ENCODE measurements around the gene CCAR1.
"Not testable (repeated sequence)": the region's sequence is repeated elsewhere in the genome, so short reads cannot be mapped to it uniquely, and the experiment has no call there.

CCAR1 gene

DNA sequence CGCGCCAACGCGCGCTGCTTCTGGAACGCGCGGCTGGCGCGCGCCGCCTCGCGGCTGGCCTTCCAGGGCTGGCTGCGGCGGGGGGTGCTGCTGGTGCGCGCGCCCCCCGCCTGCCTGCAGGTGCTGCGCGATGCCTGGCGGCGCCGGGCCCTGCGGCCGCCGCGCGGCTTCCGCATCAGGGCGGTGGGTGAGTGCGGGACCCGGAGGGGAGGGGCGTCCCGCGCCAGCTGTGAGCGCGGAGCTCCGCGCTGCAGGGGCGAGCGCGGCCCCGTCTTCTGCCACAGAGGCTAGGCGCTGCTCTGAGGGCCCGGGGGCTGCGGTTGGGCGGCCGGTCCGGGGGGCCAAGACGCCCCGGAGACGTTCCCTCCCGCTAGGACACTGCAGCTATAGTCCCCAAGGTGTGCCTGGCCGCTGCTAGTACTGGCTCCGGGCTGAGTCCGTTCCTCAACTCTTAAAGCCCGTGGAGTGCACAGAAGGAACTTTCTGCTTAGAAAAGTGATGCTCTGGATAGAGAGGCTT, 107.1 kb downstream of the CCAR1 start:
- peak; percentile 2 for DNase-seq

DNA sequence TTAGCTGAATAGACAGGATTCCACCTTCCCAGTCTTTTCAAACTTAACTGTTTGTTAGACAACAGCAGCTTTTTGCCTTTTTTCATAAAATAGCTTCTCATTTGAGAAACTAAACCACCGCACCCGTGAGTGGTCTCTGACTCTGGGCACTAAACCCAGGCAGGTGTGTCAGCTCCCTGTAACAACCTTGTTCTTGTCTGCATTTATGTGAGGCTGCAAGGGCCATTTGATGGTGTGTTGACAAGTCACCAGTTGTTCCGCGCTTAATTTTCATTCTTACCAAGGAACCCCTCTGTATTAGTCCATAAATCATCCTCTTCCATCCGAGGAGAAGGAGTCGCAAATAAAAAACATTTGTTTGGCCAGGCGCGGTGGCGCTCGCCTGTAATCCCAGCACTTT, 107.8 kb downstream of the CCAR1 start:
- DNase-seq = no peak

DNA sequence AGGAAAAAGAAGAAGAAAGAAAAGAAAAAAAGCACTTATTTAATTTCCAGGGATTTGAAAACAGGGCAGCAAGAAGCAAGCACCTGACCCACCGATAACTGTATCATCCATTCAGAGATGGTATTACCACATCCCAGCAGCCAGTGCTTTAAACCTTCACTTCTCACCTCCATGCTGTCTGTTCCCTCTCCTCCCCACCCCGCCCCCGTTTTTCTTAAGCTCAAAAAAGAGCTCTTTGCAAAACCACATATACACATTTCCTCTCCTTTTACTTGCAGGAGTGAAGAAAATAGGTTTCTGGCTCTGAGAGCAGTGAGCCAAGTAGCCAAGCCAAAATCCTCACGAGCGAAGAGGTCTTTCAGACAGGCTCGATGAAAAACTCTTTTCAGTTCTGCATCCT, 108.5 kb downstream of the CCAR1 start:
- no peak for DNase-seq

DNA sequence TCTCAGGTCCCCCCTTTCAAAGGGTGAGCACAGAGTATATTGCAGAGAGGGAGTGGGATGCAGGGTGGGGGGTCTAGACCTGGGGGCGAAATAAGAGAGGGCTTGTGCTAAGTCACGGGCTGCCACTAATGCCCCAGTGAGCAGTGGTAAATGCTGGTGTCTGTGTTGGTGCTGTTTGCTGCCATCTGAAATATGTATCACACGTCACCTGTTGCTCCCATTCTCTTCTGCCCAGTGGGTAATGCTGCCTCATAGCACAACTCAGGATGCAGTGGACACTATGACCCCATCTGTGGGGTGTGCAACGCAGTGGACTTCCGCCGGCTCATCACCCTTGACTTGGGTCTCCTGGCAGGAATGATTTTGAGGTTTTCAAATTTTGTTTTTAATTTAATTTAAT, 108.9 kb downstream of the CCAR1 start:
- DNase-seq = no peak

DNA sequence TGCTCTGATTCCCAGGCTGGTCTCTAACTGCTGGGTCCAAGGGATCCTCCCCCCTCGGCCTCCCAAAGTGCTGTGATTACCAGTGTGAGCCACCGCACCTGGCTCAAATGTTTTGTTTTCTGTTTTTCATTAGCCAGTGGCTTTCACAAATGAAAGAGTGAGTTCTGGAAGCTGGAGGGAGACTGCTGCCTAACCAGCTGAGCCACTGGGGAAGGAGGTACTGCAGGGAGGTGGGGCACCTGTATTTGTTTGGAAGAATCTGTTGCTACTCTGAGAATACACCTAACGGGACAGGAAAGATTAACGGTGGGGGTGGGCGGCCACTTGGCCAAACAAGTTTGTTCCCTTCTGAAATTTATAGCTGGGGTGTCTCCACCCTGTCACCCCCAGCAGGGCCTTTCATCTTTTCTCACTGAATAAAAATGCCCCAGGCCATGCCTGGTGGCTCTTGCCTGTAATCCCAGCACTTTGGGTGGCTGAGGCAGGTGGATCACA, 111.0 kb downstream of the CCAR1 start:
- DNase-seq = no peak

DNA sequence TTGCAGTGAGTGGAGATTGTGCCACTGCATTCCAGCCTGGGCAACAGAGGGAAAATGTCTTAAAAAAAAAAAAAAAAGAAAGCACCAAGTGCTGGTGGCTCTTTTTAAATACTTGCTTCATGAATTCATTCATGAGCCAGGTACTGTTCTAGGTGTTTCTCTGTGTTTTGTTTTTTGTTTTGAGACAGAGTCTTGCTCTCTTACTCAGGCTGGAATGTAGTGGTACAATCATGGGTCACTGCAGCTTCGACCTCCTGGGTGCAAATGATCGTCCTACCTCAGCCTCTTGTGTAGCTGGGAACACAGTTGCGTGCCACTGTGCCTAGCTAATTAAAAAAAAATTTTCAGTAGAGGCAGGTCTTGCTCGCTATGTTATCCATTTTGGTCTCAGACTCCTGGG, 111.6 kb downstream of the CCAR1 start:
- no peak for DNase-seq

DNA sequence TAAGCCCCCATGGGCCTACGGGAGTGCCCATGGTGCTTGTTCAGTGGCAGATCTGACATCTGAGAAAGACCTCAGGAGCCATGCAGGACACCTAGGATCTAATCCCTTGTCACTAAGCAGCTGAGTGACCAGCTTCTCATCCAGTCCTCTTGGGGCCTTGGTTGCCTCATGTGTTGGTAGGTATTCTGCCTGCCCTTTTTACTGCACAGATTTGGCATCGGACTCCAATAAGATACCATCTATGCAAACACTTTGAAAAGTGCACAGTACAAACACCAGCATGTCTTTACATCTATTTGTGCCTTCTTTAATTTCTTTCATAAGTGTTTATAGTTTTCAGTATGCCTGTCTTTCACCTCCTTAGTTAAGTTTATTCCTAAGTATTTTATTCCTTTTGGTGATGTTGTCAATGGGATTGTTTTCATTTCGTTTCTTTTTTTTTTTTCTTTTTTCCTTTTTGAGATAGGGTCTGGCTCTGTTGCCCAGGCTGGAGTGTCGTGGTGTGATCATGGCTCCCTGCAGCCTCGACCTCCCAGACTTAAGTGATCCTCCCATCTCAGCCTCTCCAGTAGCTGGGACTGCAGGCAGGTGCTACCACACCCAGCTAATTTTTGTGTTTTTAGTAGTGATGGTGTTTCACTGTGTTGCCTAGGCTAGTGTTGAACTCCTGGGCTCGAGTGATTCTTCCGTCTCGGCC, 116.7 kb downstream of the CCAR1 start:
- DNase-seq = no peak

DNA sequence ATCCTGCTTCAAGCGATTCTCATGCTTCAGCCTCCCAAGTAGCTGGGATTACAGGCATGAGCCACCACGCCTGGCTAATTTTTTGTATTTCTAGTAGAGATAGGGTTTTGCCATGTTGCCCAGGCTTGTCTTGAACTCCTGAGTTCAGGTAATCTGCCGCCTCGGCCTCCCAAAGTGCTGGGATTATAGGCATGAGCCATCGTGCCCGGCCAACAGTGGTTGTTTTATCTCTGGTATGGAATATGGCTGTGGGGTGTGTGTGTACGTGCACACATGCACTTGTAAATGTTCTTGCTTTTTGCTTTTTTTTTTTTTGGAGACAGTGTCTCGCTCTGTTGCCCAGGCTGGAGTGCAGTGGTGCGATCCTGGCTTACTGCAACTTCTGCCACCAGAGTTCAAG, 119.6 kb downstream of the CCAR1 start:
- DNase-seq = not testable (repeated sequence)
